HEK293 (cell line): ENCODE measurements around the gene VGLL4.

Source experiments
- FEZF1 ChIP-seq: fragments of 450-650 bp; formaldehyde crosslinking; IDR thresholded peaks from 2 replicates; pipeline ENCODE4 v1.5.1; 2016; ENCODE audit warnings: missing biosample characterization, missing genetic modification characterization
- HOXC10 ChIP-seq: sonication (generic); formaldehyde crosslinking; IDR thresholded peaks from 2 replicates; pipeline ENCODE4 v1.8.1; 2023; ENCODE audit warnings: mild to moderate bottlenecking, missing genetic modification reagents
- OSR2 ChIP-seq: fragments of 450-650 bp; formaldehyde crosslinking; IDR thresholded peaks from 2 replicates; pipeline ENCODE4 v1.5.1; 2016; ENCODE audit warnings: missing biosample characterization, missing genetic modification characterization
- WT1 ChIP-seq: fragments of 450-650 bp; formaldehyde crosslinking; IDR thresholded peaks from 2 replicates; pipeline ENCODE4 v1.5.1; 2016; ENCODE audit warnings: missing biosample characterization, missing genetic modification characterization
- ZBTB17 ChIP-seq: fragments of 450-650 bp; formaldehyde crosslinking; IDR thresholded peaks from 2 replicates; pipeline ENCODE4 v1.5.1; 2016; ENCODE audit warnings: missing biosample characterization, missing genetic modification characterization
- ZBTB20 ChIP-seq: fragments of 450-650 bp; formaldehyde crosslinking; IDR thresholded peaks from 2 replicates; pipeline ENCODE4 v1.5.1; 2016; ENCODE audit warnings: missing biosample characterization, missing genetic modification characterization
- ZIC2 ChIP-seq: fragments of 450-650 bp; formaldehyde crosslinking; IDR thresholded peaks from 2 replicates; pipeline ENCODE4 v1.5.1; 2016; ENCODE audit warnings: missing biosample characterization, missing genetic modification characterization
- ZNF133 ChIP-seq: fragments of 450-650 bp; formaldehyde crosslinking; IDR thresholded peaks from 2 replicates; pipeline ENCODE4 v1.5.1; 2016; ENCODE audit warnings: missing biosample characterization, missing genetic modification characterization
- ZNF155 ChIP-seq: fragments of 450-650 bp; formaldehyde crosslinking; IDR thresholded peaks from 2 replicates; pipeline ENCODE4 v1.5.1; 2016; ENCODE audit warnings: missing biosample characterization, missing genetic modification characterization
- ZNF341 ChIP-seq: fragments of 450-650 bp; formaldehyde crosslinking; IDR thresholded peaks from 2 replicates; pipeline ENCODE4; 2016; ENCODE audit warnings: low read depth, missing biosample characterization, missing genetic modification characterization
- ZNF423 ChIP-seq: fragments of 450-650 bp; formaldehyde crosslinking; IDR thresholded peaks from 2 replicates; pipeline ENCODE4 v1.5.1; 2016; ENCODE audit warnings: missing biosample characterization, missing genetic modification characterization
- ZNF624 ChIP-seq: fragments of 450-650 bp; formaldehyde crosslinking; IDR thresholded peaks from 2 replicates; pipeline ENCODE4 v1.5.1; 2017; ENCODE audit warnings: missing biosample characterization, missing genetic modification characterization
- ZNF76 ChIP-seq: fragments of 450-650 bp; formaldehyde crosslinking; IDR thresholded peaks from 2 replicates; pipeline ENCODE4; 2016; ENCODE audit warnings: low read depth, missing biosample characterization, missing genetic modification characterization, borderline replicate concordance
- ZNF843 ChIP-seq: fragments of 450-650 bp; formaldehyde crosslinking; IDR thresholded peaks from 2 replicates; pipeline ENCODE4 v1.5.1; 2016; ENCODE audit warnings: missing biosample characterization, missing genetic modification characterization
- TF ChIP-seq, protein P1 (sequence below): fragments of 450-650 bp; formaldehyde crosslinking; IDR thresholded peaks from 2 replicates; pipeline ENCODE4 v1.5.1; 2016; ENCODE audit warnings: missing biosample characterization, missing genetic modification characterization
- TF ChIP-seq, protein P2 (sequence below): fragments of 450-650 bp; IDR thresholded peaks from 2 replicates; pipeline ENCODE4 v1.5.1; 2018; ENCODE audit warnings: missing biosample characterization, missing genetic modification characterization
- TF ChIP-seq, protein P3 (sequence below): fragments of 450-650 bp; formaldehyde crosslinking; IDR thresholded peaks from 2 replicates; pipeline ENCODE4 v1.5.1; 2016; ENCODE audit warnings: missing biosample characterization, missing genetic modification characterization
- TF ChIP-seq, protein P4 (sequence below): fragments of 450-650 bp; IDR thresholded peaks from 2 replicates; pipeline ENCODE4 v1.5.1; 2018; ENCODE audit warnings: missing biosample characterization, mild to moderate bottlenecking, missing genetic modification characterization
- TF ChIP-seq, protein P5 (sequence below): fragments of 450-650 bp; formaldehyde crosslinking; IDR thresholded peaks from 2 replicates; pipeline ENCODE4 v1.5.1; 2017; ENCODE audit warnings: missing biosample characterization, missing genetic modification characterization
- TF ChIP-seq, protein P6 (sequence below): fragments of 450-650 bp; formaldehyde crosslinking; IDR thresholded peaks from 2 replicates; pipeline ENCODE4 v1.5.1; 2016; ENCODE audit warnings: missing biosample characterization, missing genetic modification characterization
- TF ChIP-seq, protein P7 (sequence below): fragments of 450-650 bp; formaldehyde crosslinking; IDR thresholded peaks from 2 replicates; pipeline ENCODE4 v1.5.1; 2016; ENCODE audit warnings: missing biosample characterization, missing genetic modification characterization

The VGLL4 gene

DNA sequence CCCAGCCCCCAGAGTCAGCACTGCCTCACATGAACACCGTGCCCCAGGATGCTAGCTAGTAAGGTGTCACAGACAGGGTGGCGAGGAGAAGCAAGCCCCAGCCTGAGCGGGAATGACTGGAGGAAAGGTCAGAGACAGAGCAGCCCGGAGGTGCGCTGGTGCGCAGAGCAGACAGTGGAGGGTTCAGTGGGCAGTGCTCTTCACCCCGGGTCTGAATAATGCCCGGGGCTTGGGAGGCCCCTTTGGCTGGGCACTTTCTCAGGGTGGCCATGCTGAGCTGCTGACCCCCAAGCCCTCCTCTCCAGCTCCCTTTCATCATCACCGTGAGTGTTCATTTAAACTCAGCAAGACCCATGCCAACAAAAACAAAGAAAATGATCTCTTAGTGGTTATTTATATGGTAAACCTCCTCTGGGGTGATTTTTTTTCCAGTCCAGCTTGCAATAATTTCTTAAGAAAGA is 110.8 kb downstream of the VGLL4 start (continued):
- TF ChIP-seq, protein P1, sequence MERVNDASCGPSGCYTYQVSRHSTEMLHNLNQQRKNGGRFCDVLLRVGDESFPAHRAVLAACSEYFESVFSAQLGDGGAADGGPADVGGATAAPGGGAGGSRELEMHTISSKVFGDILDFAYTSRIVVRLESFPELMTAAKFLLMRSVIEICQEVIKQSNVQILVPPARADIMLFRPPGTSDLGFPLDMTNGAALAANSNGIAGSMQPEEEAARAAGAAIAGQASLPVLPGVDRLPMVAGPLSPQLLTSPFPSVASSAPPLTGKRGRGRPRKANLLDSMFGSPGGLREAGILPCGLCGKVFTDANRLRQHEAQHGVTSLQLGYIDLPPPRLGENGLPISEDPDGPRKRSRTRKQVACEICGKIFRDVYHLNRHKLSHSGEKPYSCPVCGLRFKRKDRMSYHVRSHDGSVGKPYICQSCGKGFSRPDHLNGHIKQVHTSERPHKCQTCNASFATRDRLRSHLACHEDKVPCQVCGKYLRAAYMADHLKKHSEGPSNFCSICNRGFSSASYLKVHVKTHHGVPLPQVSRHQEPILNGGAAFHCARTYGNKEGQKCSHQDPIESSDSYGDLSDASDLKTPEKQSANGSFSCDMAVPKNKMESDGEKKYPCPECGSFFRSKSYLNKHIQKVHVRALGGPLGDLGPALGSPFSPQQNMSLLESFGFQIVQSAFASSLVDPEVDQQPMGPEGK, result peak; percentile 19; the same call in 1 of the 2 replicates
- TF ChIP-seq ZBTB17 (tag by site-specific recombination) (0 out of 2 replicates have a peak, but pooled peaks have one; percentile 16), ZNF843 (tag by site-specific recombination) (peak; percentile 64; the same call in 1 of the 2 replicates), ZNF155 (tag by site-specific recombination) (no peak), WT1 (tag by site-specific recombination) (peak; percentile 39; the same call in 1 of the 2 replicates), ZNF133 (tag by site-specific recombination) (no peak), ZBTB20 (tag by site-specific recombination) (0 out of 2 replicates have a peak, but pooled peaks have one; percentile 36), ZNF624 (tag by site-specific recombination) (no peak), ZNF76 (tag by site-specific recombination) (no peak), FEZF1 (tag by site-specific recombination) (peak; percentile 89), ZNF341 (no peak), HOXC10 (no peak), ZIC2 (tag by site-specific recombination) (peak; percentile 92), ZNF423 (tag by site-specific recombination) (0 out of 2 replicates have a peak, but pooled peaks have one; percentile 51), OSR2 (tag by site-specific recombination) (0 out of 2 replicates have a peak, but pooled peaks have one; percentile 9)
- TF ChIP-seq, protein P2, sequence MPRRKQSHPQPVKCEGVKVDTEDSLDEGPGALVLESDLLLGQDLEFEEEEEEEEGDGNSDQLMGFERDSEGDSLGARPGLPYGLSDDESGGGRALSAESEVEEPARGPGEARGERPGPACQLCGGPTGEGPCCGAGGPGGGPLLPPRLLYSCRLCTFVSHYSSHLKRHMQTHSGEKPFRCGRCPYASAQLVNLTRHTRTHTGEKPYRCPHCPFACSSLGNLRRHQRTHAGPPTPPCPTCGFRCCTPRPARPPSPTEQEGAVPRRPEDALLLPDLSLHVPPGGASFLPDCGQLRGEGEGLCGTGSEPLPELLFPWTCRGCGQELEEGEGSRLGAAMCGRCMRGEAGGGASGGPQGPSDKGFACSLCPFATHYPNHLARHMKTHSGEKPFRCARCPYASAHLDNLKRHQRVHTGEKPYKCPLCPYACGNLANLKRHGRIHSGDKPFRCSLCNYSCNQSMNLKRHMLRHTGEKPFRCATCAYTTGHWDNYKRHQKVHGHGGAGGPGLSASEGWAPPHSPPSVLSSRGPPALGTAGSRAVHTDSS (tag by site-specific recombination), result no peak
- TF ChIP-seq, protein P3, sequence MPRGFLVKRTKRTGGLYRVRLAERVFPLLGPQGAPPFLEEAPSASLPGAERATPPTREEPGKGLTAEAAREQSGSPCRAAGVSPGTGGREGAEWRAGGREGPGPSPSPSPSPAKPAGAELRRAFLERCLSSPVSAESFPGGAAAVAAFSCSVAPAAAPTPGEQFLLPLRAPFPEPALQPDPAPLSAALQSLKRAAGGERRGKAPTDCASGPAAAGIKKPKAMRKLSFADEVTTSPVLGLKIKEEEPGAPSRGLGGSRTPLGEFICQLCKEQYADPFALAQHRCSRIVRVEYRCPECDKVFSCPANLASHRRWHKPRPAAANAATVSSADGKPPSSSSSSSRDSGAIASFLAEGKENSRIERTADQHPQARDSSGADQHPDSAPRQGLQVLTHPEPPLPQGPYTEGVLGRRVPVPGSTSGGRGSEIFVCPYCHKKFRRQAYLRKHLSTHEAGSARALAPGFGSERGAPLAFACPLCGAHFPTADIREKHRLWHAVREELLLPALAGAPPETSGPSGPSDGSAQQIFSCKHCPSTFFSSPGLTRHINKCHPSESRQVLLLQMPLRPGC (tag by site-specific recombination), result no peak
- TF ChIP-seq, protein P4, sequence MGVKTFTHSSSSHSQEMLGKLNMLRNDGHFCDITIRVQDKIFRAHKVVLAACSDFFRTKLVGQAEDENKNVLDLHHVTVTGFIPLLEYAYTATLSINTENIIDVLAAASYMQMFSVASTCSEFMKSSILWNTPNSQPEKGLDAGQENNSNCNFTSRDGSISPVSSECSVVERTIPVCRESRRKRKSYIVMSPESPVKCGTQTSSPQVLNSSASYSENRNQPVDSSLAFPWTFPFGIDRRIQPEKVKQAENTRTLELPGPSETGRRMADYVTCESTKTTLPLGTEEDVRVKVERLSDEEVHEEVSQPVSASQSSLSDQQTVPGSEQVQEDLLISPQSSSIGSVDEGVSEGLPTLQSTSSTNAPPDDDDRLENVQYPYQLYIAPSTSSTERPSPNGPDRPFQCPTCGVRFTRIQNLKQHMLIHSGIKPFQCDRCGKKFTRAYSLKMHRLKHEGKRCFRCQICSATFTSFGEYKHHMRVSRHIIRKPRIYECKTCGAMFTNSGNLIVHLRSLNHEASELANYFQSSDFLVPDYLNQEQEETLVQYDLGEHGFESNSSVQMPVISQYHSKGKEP (tag by site-specific recombination), result peak; percentile 35; the same call in 1 of the 2 replicates
- TF ChIP-seq, protein P5, sequence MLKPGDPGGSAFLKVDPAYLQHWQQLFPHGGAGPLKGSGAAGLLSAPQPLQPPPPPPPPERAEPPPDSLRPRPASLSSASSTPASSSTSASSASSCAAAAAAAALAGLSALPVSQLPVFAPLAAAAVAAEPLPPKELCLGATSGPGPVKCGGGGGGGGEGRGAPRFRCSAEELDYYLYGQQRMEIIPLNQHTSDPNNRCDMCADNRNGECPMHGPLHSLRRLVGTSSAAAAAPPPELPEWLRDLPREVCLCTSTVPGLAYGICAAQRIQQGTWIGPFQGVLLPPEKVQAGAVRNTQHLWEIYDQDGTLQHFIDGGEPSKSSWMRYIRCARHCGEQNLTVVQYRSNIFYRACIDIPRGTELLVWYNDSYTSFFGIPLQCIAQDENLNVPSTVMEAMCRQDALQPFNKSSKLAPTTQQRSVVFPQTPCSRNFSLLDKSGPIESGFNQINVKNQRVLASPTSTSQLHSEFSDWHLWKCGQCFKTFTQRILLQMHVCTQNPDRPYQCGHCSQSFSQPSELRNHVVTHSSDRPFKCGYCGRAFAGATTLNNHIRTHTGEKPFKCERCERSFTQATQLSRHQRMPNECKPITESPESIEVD (tag by site-specific recombination), result peak; percentile 87
- TF ChIP-seq, protein P6, sequence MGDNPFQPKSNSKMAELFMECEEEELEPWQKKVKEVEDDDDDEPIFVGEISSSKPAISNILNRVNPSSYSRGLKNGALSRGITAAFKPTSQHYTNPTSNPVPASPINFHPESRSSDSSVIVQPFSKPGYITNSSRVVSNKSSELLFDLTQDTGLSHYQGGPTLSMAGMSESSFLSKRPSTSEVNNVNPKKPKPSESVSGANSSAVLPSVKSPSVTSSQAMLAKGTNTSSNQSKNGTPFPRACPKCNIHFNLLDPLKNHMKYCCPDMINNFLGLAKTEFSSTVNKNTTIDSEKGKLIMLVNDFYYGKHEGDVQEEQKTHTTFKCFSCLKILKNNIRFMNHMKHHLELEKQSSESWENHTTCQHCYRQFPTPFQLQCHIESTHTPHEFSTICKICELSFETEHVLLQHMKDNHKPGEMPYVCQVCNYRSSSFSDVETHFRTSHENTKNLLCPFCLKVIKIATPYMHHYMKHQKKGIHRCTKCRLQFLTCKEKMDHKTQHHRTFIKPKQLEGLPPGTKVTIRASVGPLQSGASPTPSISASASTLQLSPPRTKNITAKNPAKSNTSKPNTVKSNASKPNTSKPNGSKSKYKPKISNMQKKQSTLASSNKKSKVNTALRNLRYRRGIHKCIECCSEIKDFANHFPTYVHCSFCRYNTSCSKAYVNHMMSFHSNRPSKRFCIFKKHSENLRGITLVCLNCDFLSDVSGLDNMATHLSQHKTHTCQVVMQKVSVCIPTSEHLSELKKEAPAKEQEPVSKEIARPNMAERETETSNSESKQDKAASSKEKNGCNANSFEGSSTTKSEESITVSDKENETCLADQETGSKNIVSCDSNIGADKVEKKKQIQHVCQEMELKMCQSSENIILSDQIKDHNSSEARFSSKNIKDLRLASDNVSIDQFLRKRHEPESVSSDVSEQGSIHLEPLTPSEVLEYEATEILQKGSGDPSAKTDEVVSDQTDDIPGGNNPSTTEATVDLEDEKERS (tag by site-specific recombination), result no peak
- TF ChIP-seq, protein P7, sequence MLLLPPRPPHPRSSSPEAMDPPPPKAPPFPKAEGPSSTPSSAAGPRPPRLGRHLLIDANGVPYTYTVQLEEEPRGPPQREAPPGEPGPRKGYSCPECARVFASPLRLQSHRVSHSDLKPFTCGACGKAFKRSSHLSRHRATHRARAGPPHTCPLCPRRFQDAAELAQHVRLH, result 0 out of 2 replicates have a peak, but pooled peaks have one; percentile 16
